ENCODE data around the gene ELP4. TPM values are rescaled to one million over a fixed set of nuclear protein-coding genes. Genes with fewer than 3 reads are reported as not detected.

The ELP4 gene
- total and polyA plus RNA-seq, 2 experiments from 2014 or later: 16.2 to 20.1 TPM

GRCh38 chr11:31815711-31816467, 306.3 kb downstream of the ELP4 start:
- Histone ChIP-seq H3K9me2 (ENCODE audit: insufficient read depth) (no peaks in the 10 kb centered on the region), H2AFZ (peak overlapping the region; percentile 41; the same call in 1 of the 2 replicates), H3K4me2 (ENCODE audit: unreplicated experiment) (peak overlapping the region; percentile 81), H3K9ac (no peak overlapping the region), H3F3A (ENCODE audit: insufficient read depth) (no peaks in the 10 kb centered on the region), H3K27me3 (replicated peaks; ENCODE audit: insufficient read depth) (peaks cover 88% of the 10 kb centered on the region), H3K4me3 (peak overlapping the region; percentile 51), H4K20me1 (ENCODE audit: insufficient read depth) (no peaks in the 10 kb centered on the region), H3K4me1 (ENCODE audit: insufficient read depth) (peaks cover 15% of the 10 kb centered on the region), H3K79me2 (ENCODE audit: insufficient read depth) (no peaks in the 10 kb centered on the region), H3K9me3 (ENCODE audit: low read depth) (no peaks in the 10 kb centered on the region), H3K27ac (no peak overlapping the region), H3K36me3 (ENCODE audit: low read depth) (no peaks in the 10 kb centered on the region)
- TF ChIP-seq EZH2phosphoT487 (IDR thresholded peaks at IDR 0.05; ENCODE audit: insufficient read depth, low read depth) (no peak; the same call in 1 of the 2 replicates), EZH2 (IDR thresholded peaks at IDR 0.05; ENCODE audit: insufficient read depth, poor library complexity, severe bottlenecking) (peak; percentile 87)
- DNase-seq: peak; percentile 53
- in situ Hi-C loops (cut with MboI): no loop called here
- WGBS, 2 experiments (ENCODE audit: low coverage in 1 of 2, low lambda C conversion rate in 2 of 2, missing lambda C conversion rate in 2 of 2): 1 to 2% methylated on average over 56 to 57 of the region's 57 CpGs

- Histone ChIP-seq H3K4me3 (peak overlapping the region; percentile 51), H3K79me2 (ENCODE audit: insufficient read depth) (no peaks in the 10 kb centered on the region), H3K9me3 (ENCODE audit: low read depth) (no peaks in the 10 kb centered on the region), H3K9me2 (ENCODE audit: insufficient read depth) (no peaks in the 10 kb centered on the region), H3F3A (ENCODE audit: insufficient read depth) (no peaks in the 10 kb centered on the region), H4K20me1 (ENCODE audit: insufficient read depth) (no peaks in the 10 kb centered on the region), H3K27me3 (replicated peaks; ENCODE audit: insufficient read depth) (peaks cover 89% of the 10 kb centered on the region), H2AFZ (0 out of 2 replicates have a peak overlapping the region, but pooled peaks have one; percentile 13), H3K27ac (no peak overlapping the region), H3K4me1 (ENCODE audit: insufficient read depth) (peaks cover 15% of the 10 kb centered on the region), H3K36me3 (ENCODE audit: low read depth) (no peaks in the 10 kb centered on the region), H3K4me2 (ENCODE audit: unreplicated experiment) (peak overlapping the region; percentile 49), H3K9ac (no peak overlapping the region)
- DNase-seq: no peak
- in situ Hi-C loops (cut with MboI): no loop called here
- TF ChIP-seq EZH2phosphoT487 (IDR thresholded peaks at IDR 0.05; ENCODE audit: insufficient read depth, low read depth) (no peak), EZH2 (IDR thresholded peaks at IDR 0.05; ENCODE audit: insufficient read depth, poor library complexity, severe bottlenecking) (no peak)
- 1 to 4% methylated on average over 26 to 40 of the region's 40 CpGs for WGBS, 2 experiments (ENCODE audit: low coverage in 1 of 2, low lambda C conversion rate in 2 of 2, missing lambda C conversion rate in 2 of 2)
Measured at GRCh38 chr11:31816468-31817053, 307.0 kb downstream of the ELP4 start.

- WGBS, 2 experiments (ENCODE audit: low coverage in 1 of 2, low lambda C conversion rate in 2 of 2, missing lambda C conversion rate in 2 of 2): 2 to 4% methylated on average over 48 of the region's 48 CpGs
- Histone ChIP-seq H3K4me1 (ENCODE audit: insufficient read depth) (peaks cover 15% of the 10 kb centered on the region), H3F3A (ENCODE audit: insufficient read depth) (no peaks in the 10 kb centered on the region), H3K4me2 (ENCODE audit: unreplicated experiment) (peak overlapping the region; percentile 49), H3K27me3 (replicated peaks; ENCODE audit: insufficient read depth) (peaks cover 91% of the 10 kb centered on the region), H3K27ac (no peak overlapping the region), H3K79me2 (ENCODE audit: insufficient read depth) (no peaks in the 10 kb centered on the region), H3K9me2 (ENCODE audit: insufficient read depth) (no peaks in the 10 kb centered on the region), H4K20me1 (ENCODE audit: insufficient read depth) (no peaks in the 10 kb centered on the region), H3K36me3 (ENCODE audit: low read depth) (no peaks in the 10 kb centered on the region), H3K9me3 (ENCODE audit: low read depth) (no peaks in the 10 kb centered on the region), H3K4me3 (peak overlapping the region; percentile 12; the same call in 1 of the 2 replicates), H3K9ac (no peak overlapping the region), H2AFZ (0 out of 2 replicates have a peak overlapping the region, but pooled peaks have one; percentile 13)
- in situ Hi-C loops (cut with MboI): no loop called here
- peak; percentile 98 for TF ChIP-seq EZH2 (IDR thresholded peaks at IDR 0.05; ENCODE audit: insufficient read depth, poor library complexity, severe bottlenecking)
- peak; percentile 75; the same call in 1 of the 2 replicates for TF ChIP-seq EZH2phosphoT487 (IDR thresholded peaks at IDR 0.05; ENCODE audit: insufficient read depth, low read depth)
- DNase-seq: no peak
Measured at GRCh38 chr11:31817054-31817620, 307.6 kb downstream of the ELP4 start.

GRCh38 chr11:31817621-31818424, 308.3 kb downstream of the ELP4 start:
- Histone ChIP-seq H3K79me2 (ENCODE audit: insufficient read depth) (no peaks in the 10 kb centered on the region), H3K9ac (no peak overlapping the region), H3K9me3 (ENCODE audit: low read depth) (no peaks in the 10 kb centered on the region), H3K27me3 (replicated peaks; ENCODE audit: insufficient read depth) (peaks cover 92% of the 10 kb centered on the region), H3K27ac (no peak overlapping the region), H2AFZ (peak overlapping the region; percentile 41; the same call in 1 of the 2 replicates), H3K4me2 (ENCODE audit: unreplicated experiment) (peak overlapping the region; percentile 49), H3F3A (ENCODE audit: insufficient read depth) (no peaks in the 10 kb centered on the region), H3K36me3 (ENCODE audit: low read depth) (no peaks in the 10 kb centered on the region), H4K20me1 (ENCODE audit: insufficient read depth) (no peaks in the 10 kb centered on the region), H3K4me3 (0 out of 2 replicates have a peak overlapping the region, but pooled peaks have one; percentile 32), H3K4me1 (ENCODE audit: insufficient read depth) (peaks cover 15% of the 10 kb centered on the region), H3K9me2 (ENCODE audit: insufficient read depth) (no peaks in the 10 kb centered on the region)
- WGBS, 2 experiments (ENCODE audit: low coverage in 1 of 2, low lambda C conversion rate in 2 of 2, missing lambda C conversion rate in 2 of 2): 6 to 7% methylated on average over 58 of the region's 58 CpGs
- no peak for DNase-seq
- TF ChIP-seq EZH2 (IDR thresholded peaks at IDR 0.05; ENCODE audit: insufficient read depth, poor library complexity, severe bottlenecking) (no peak), EZH2phosphoT487 (IDR thresholded peaks at IDR 0.05; ENCODE audit: insufficient read depth, low read depth) (no peak; the same call in 1 of the 2 replicates)
- in situ Hi-C loops (cut with MboI): no loop called here

All from GM23248 (cell line).